Tibial artery (tissue), 4 donors: ENCODE data around the gene PPP2R3A.

Experiments
- DNase-seq, 2 donors: peaks; one replicate each; pipeline ENCODE4 v3.0.0-alpha.2; 2019
- H3K27ac ChIP-seq, 2 donors: fragments of 200-600 bp; sonication (generic) in 1 of 2; 1 replicate in 1 of 2; 2 replicates in 1 of 2; pipeline ENCODE4 v1.5.1; 2018 to 2019; ENCODE audit warnings: mild to moderate bottlenecking in 1 of 2
- H3K27me3 ChIP-seq, 2 donors: fragments of 200-600 bp; sonication (generic) in 1 of 2; one replicate each; pipeline versions ENCODE4 v1.5.1 to v1.6.0; 2016 to 2019
- H3K36me3 ChIP-seq, 3 donors: fragments of 200-600 bp; sonication (generic) in 2 of 3; one replicate each; pipeline ENCODE4 v1.5.1; 2016 to 2019; ENCODE audit warnings: mild to moderate bottlenecking in 2 of 3
- H3K4me1 ChIP-seq, 4 donors: fragments of 200-600 bp; sonication (generic) in 2 of 4; 1 replicate in 3 of 4; 2 replicates in 1 of 4; pipeline ENCODE4 v1.5.1; 2016 to 2019
- H3K4me3 ChIP-seq, 2 donors: fragments of 200-600 bp; sonication (generic) in 1 of 2; 1 replicate in 1 of 2; 2 replicates in 1 of 2; pipeline ENCODE4 v1.5.1; 2018 to 2019; ENCODE audit warnings: mild to moderate bottlenecking in 2 of 2
- H3K9me3 ChIP-seq, 3 donors: fragments of 200-600 bp; sonication (generic) in 1 of 3; one replicate each; pipeline ENCODE4 v1.5.1; 2016 to 2019
- intact Hi-C: fragments of 100-400 bp; cut with DNase I; formaldehyde crosslinking; loops from one replicate; pipeline ENCODE4 v1.15.0; 2023; ENCODE audit warnings: low total_unique reads
- TF ChIP-seq, protein P1 (sequence below), 2 experiments: fragments of 200-600 bp in 1 of 2; fragments of 450-650 bp in 1 of 2; IDR thresholded peaks; one replicate each; pipeline ENCODE4 v1.5.1; 2017 to 2019; ENCODE audit warnings: antibody characterized with exemption in 2 of 2, mild to moderate bottlenecking in 1 of 2, moderate library complexity in 1 of 2

Gene PPP2R3A

DNA sequence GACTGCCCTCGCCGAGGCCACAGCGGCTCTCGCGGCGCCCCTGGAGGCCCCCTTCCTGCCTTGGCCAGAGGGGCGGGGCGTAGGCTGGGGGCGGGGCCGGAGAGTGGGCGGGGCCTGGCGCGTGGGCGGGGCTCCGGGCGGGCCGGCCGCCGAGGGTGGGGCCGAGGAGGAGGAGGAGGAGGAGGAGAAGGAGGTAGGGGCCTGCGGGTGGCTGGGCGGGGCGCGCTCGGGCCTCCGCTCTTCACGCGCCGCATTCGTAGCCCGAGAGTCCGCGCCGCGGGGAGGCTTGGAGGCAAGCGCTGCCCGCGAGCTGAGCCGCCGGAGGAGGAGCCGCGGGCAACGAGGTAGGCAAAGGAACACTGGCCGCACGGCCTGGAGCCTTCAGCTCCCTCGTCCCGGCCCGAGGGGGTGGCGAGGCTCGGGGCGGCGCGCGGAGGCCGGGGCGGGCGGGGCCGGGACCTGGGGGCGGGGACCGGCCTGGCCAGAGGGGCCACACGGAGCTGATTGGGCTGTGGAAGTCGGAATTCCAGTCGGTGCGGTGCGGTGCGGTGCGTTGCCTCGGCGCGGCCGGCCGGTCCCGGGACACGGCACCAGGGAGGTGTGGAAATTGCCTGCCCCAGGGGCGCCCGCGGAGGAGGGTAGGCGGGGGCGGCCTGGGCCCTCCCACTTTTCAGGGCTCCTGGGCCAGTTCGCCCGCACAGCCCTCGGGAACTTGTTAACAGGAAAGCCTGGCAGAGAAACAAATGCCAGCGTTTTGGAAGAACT, at the start of gene PPP2R3A:
TSS of gene PPP2R3A (plus strand) at position 223 of the 765 bp plus-strand sequence. CDS start 35,771 bp downstream, outside the sequence.
- TF ChIP-seq, protein P1, sequence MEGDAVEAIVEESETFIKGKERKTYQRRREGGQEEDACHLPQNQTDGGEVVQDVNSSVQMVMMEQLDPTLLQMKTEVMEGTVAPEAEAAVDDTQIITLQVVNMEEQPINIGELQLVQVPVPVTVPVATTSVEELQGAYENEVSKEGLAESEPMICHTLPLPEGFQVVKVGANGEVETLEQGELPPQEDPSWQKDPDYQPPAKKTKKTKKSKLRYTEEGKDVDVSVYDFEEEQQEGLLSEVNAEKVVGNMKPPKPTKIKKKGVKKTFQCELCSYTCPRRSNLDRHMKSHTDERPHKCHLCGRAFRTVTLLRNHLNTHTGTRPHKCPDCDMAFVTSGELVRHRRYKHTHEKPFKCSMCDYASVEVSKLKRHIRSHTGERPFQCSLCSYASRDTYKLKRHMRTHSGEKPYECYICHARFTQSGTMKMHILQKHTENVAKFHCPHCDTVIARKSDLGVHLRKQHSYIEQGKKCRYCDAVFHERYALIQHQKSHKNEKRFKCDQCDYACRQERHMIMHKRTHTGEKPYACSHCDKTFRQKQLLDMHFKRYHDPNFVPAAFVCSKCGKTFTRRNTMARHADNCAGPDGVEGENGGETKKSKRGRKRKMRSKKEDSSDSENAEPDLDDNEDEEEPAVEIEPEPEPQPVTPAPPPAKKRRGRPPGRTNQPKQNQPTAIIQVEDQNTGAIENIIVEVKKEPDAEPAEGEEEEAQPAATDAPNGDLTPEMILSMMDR (IDR thresholded peaks at IDR 0.05) = no peak
- Histone ChIP-seq H3K4me1 (peaks cover 0 to 34% (median 14%) of the 10 kb centered on the region in 4 donors), H3K27me3 (no peaks in the 10 kb centered on the region), H3K36me3 (no peaks in the 10 kb centered on the region), H3K9me3 (peaks cover 1 to 5% (median 4%) of the 10 kb centered on the region in 3 donors), H3K27ac (peak within 1 kb of the TSS; percentile 93 to 98), H3K4me3 (peak within 1 kb of the TSS; percentile 74 to 89)
- peak; percentile 76 to 95 for DNase-seq
- intact Hi-C loops = loop anchor here (10.0 kb wide), 1 partner anchor 289 kb away; the partner anchor contains the start of gene PCCB

- Histone ChIP-seq H3K4me1 (peaks cover 0 to 3% (median 0%) of the 10 kb centered on the region in 4 donors), H3K27me3 (no peaks in the 10 kb centered on the region), H3K27ac (no peak overlapping the region), H3K36me3 (no peaks in the 10 kb centered on the region), H3K9me3 (no peaks in the 10 kb centered on the region), H3K4me3 (no peak overlapping the region)
- TF ChIP-seq, protein P1 (IDR thresholded peaks at IDR 0.05) = no peak
- DNase-seq = no peak
- intact Hi-C loops = no loop called here
Measured at GRCh38 chr3:135916310-135916709, 49.2 kb upstream of the PPP2R3A start.

GRCh38 chr3:135917076-135917475, 48.5 kb upstream of the PPP2R3A start:
- Histone ChIP-seq H3K4me3 (no peak overlapping the region), H3K27me3 (no peaks in the 10 kb centered on the region), H3K9me3 (no peaks in the 10 kb centered on the region), H3K4me1 (peaks cover 0 to 3% (median 0%) of the 10 kb centered on the region in 4 donors), H3K36me3 (no peaks in the 10 kb centered on the region), H3K27ac (no peak overlapping the region)
- intact Hi-C loops = no loop called here
- no peak for DNase-seq
- TF ChIP-seq, protein P1 (IDR thresholded peaks at IDR 0.05) = no peak

DNA sequence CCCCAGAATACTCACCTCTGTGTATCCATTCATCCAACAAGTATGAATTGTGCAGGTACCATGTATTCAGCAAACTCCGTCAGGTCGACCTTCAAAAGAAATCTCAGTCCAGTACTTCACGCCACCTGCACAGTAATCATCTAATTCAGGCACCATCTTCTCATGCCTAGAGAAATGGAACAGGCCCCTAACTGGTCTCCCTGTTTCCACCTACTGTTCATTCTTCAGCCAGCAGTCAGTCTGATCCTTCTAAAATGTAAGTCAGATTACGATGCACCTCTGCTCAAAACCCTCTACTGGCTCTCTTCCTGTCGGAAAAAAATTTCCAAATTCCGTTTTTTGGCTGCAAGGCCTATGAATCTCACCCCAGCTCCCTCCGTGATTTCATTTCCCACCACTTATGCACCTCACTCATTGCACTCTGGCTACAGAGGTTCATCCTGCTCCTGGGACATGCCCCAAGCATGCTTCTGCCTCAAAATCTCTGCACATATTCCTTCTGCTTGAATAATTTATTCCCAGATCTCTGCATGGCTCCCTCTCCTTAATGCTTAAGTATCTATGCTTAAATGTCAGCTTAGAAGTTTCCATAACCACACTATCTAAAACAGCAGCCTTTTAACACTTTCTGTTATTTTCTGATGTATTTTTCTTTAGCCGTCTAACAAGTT, 47.5 kb upstream of the PPP2R3A start:
- H3K27ac ChIP-seq = no peak overlapping the region
- intact Hi-C loops = no loop called here

DNA sequence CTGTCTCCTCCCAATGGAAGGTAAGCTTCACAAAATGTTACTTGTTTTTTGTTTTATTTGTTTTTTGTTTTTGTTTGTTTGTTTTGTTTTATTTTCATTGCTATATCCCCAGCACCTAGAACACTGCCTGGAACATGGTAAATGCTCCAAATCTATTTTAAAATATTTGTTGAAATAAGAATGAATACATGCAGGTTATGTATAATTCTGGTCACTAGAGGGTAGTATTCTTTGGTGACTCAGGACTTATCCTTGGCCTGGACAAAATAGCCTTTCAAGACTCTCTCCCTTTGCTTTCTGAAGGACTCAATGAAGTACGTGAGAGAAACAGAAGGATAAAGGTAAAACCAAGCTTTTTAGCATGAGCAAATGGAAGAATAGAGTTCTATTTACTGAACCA, 46.9 kb upstream of the PPP2R3A start:
- intact Hi-C loops = no loop called here

More for the DNA sequence above, 47.5 kb upstream of the PPP2R3A start:
- Histone ChIP-seq H3K4me1 (peaks cover 0 to 3% (median 0%) of the 10 kb centered on the region in 4 donors), H3K4me3 (no peak overlapping the region), H3K36me3 (no peaks in the 10 kb centered on the region), H3K9me3 (no peaks in the 10 kb centered on the region), H3K27me3 (no peaks in the 10 kb centered on the region)
- DNase-seq = no peak
- TF ChIP-seq, protein P1 (IDR thresholded peaks at IDR 0.05) = no peak

More for the DNA sequence above, 46.9 kb upstream of the PPP2R3A start:
- Histone ChIP-seq H3K27ac (no peak overlapping the region), H3K27me3 (no peaks in the 10 kb centered on the region), H3K4me1 (peaks cover 0 to 3% (median 0%) of the 10 kb centered on the region in 4 donors), H3K9me3 (no peaks in the 10 kb centered on the region), H3K4me3 (no peak overlapping the region), H3K36me3 (no peaks in the 10 kb centered on the region)
- TF ChIP-seq, protein P1 (IDR thresholded peaks at IDR 0.05) = peak; percentile 38 to 62
- no peak for DNase-seq
